DMS114 treated with DMSO at 0.1 percent for 48 hours (cell line): ENCODE results near the gene TEF.
A peak's percentile ranks its signal among the peaks of the same experiment; 100 is the strongest.

ENCODE experiments used
- DNase-seq: peaks from one replicate; lab custom pipeline; 2025; ENCODE audit not compliant: unreplicated experiment; lab: John Stamatoyannopoulos, UW

The TEF gene

GRCh38 chr22:41381329-41382097 is at the start of gene TEF:
TEF (plus strand) TSS chr22:41381942; CDS start chr22:41382045, 103 bp downstream.
- DNase-seq: peak; percentile 96

- DNase-seq: no peak
These were observed 49.4 kb upstream of the TEF start for GRCh38 chr22:41332217-41332939.

GRCh38 chr22:41333806-41334205 is 47.9 kb upstream of the TEF start:
- no peak for DNase-seq

- no peak for DNase-seq
These were observed 47.5 kb upstream of the TEF start for GRCh38 chr22:41334215-41334614.

- no peak for DNase-seq
These were observed 46.6 kb upstream of the TEF start for GRCh38 chr22:41334951-41335635.

- no peak for DNase-seq
These were observed 43.0 kb upstream of the TEF start for GRCh38 chr22:41338614-41339212.

GRCh38 chr22:41339823-41340222 is 41.9 kb upstream of the TEF start:
- no peak for DNase-seq

GRCh38 chr22:41340357-41340756 is 41.4 kb upstream of the TEF start:
- DNase-seq: no peak

- no peak for DNase-seq
These were observed 40.7 kb upstream of the TEF start for GRCh38 chr22:41341012-41341411.

GRCh38 chr22:41341990-41342389 is 39.8 kb upstream of the TEF start:
- DNase-seq: no peak

GRCh38 chr22:41343300-41343699 is 38.4 kb upstream of the TEF start:
- no peak for DNase-seq

- no peak for DNase-seq
These were observed 38.0 kb upstream of the TEF start for GRCh38 chr22:41343717-41344116.

- no peak for DNase-seq
These were observed 37.5 kb upstream of the TEF start for GRCh38 chr22:41344189-41344788.

GRCh38 chr22:41345807-41346335 is 35.9 kb upstream of the TEF start:
- no peak for DNase-seq

GRCh38 chr22:41347066-41347859 is 34.5 kb upstream of the TEF start:
- no peak for DNase-seq

GRCh38 chr22:41348964-41349484 is 32.7 kb upstream of the TEF start:
- DNase-seq: no peak

GRCh38 chr22:41350087-41350486 is 31.7 kb upstream of the TEF start:
- no peak for DNase-seq

GRCh38 chr22:41351011-41351410 is 30.7 kb upstream of the TEF start:
- DNase-seq: no peak

- DNase-seq: no peak
These were observed 29.7 kb upstream of the TEF start for GRCh38 chr22:41352058-41352457.
